ENCODE results near the gene SLCO2B1.

DNA sequence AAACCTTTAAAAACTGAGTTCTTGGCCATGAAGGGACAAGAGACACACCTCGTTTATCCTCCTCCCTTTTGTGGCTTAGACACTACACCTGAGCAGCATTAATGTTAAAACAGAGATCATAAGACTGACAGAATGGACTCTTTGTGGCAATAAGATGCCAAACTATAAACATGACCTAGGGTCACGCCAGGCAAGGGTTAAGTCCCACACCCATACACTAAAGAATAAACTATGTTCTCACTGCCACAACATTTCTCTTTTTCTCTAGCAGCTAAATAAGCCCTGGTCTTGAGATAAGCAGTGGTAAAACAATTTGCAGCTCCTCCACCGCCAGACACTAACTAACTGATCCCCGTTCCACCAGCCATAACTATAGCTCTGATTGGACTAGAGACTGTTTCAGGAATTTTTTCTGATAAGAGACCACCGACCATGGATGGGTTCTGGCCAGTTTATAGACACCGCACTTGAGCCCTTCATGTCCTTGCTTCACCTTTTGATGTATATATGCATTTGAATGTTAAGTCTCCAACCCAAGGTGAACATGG, 4.9 kb upstream of the SLCO2B1 start:
- no peak for TF ChIP-seq POLR2A (IDR thresholded peaks at IDR 0.05)
- TF ChIP-seq, protein P1, sequence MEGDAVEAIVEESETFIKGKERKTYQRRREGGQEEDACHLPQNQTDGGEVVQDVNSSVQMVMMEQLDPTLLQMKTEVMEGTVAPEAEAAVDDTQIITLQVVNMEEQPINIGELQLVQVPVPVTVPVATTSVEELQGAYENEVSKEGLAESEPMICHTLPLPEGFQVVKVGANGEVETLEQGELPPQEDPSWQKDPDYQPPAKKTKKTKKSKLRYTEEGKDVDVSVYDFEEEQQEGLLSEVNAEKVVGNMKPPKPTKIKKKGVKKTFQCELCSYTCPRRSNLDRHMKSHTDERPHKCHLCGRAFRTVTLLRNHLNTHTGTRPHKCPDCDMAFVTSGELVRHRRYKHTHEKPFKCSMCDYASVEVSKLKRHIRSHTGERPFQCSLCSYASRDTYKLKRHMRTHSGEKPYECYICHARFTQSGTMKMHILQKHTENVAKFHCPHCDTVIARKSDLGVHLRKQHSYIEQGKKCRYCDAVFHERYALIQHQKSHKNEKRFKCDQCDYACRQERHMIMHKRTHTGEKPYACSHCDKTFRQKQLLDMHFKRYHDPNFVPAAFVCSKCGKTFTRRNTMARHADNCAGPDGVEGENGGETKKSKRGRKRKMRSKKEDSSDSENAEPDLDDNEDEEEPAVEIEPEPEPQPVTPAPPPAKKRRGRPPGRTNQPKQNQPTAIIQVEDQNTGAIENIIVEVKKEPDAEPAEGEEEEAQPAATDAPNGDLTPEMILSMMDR (IDR thresholded peaks at IDR 0.05): no peak
- no peak for TF ChIP-seq POLR2AphosphoS5 (IDR thresholded peaks at IDR 0.05)
- TF ChIP-seq EP300 (IDR thresholded peaks at IDR 0.05): no peak

Measured in upper lobe of left lung (tissue), 4 donors.